GM18867 (cell line): ENCODE data around the gene VCL.
"Not testable (repeated sequence)": the region's sequence is repeated elsewhere in the genome, so short reads cannot be mapped to it uniquely, and the experiment has no call there.

Experiments used
- ATAC-seq: cut with Tn5 transposase; IDR thresholded peaks from one replicate; pipeline ENCODE4 v1.9.1; 2021; ENCODE audit warnings: mild to moderate bottlenecking, moderate library complexity; ENCODE audit not compliant: unreplicated experiment

VCL gene

GRCh38 chr10:74035303-74035702, 37.4 kb downstream of the VCL start:
- ATAC-seq = no peak

GRCh38 chr10:74036474-74036873, 38.6 kb downstream of the VCL start:
- no peak for ATAC-seq

GRCh38 chr10:74039561-74040145, 41.7 kb downstream of the VCL start:
- ATAC-seq = no peak

GRCh38 chr10:74040200-74041126, 42.5 kb downstream of the VCL start:
- ATAC-seq = no peak

- ATAC-seq = no peak
Measured at GRCh38 chr10:74044419-74044818, 46.5 kb downstream of the VCL start.

GRCh38 chr10:74047304-74047703, 49.4 kb downstream of the VCL start:
- ATAC-seq = no peak

DNA sequence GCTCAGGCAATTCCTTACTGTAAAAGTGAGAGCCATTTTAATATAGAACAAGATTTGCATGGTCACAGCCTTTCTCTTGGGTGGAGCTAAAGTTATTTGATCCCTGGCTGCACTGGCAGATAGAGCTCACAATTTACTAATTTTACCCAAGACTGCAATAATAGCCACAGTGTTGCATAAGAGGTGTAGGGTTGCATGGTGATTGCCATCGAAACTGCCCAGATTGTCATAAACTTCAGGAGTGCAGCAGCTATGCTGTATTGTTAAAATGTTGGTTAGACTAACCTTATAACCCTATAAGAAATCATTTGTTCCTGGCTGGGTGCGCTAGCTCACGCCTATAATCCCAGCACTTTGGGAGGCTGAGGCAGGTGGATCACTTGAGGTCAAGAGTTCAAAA, 50.0 kb downstream of the VCL start:
- ATAC-seq = no peak

GRCh38 chr10:74048433-74048832, 50.5 kb downstream of the VCL start:
- ATAC-seq = no peak

DNA sequence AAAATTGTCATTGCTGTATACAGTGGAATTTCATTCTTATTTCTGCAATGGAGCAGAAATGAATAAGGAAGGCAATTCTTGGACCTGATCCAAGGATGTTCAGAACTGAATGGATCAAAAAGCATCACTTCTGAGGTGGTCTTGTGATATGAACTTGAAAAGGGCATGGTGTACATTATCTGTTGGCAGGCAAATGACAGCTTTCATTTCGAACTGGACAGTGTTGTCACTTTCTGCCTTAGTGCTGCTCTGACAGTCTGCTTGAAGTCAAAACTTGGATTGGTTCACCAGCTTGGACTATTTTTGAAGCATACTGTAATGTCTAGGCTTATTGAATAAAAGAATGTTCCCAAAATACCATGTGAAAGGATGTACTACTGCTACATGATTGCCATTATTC, 52.0 kb downstream of the VCL start:
- ATAC-seq = no peak

- no peak for ATAC-seq
Measured at GRCh38 chr10:74050653-74051052, 52.7 kb downstream of the VCL start.

- no peak for ATAC-seq
Measured at GRCh38 chr10:74051736-74052342, 53.9 kb downstream of the VCL start.

GRCh38 chr10:74052994-74053393, 55.1 kb downstream of the VCL start:
- ATAC-seq = no peak

DNA sequence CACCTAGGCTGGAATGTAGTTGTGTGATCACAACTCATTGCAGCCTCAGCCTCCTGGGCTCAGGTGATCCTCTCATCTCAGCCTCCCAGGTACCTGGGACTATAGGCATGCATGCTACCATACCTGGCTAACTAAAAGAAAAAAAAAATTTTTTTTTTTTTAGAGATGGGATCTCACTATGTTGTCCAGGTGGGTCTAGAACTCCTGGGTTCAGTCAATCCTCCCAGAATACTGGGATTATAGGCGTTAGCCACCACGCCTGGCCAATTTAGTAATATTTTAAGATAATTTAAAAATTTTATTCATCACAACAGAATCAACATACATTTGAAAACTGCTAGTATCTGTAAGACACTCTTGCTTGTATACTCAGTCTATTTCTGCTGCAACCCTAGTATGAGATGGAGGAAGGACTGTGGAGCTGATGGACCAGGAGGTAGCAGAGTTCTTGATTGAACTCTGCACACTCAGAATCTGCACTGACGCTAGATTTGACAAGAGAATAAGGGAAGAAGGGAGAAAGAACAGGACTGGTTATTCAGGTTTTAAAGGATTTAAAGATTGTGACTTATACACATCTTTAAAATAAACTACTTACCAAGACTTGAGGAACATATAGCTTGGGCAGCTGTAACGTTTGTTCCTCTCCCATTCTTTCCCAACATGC, 57.6 kb downstream of the VCL start:
- ATAC-seq = no peak

DNA sequence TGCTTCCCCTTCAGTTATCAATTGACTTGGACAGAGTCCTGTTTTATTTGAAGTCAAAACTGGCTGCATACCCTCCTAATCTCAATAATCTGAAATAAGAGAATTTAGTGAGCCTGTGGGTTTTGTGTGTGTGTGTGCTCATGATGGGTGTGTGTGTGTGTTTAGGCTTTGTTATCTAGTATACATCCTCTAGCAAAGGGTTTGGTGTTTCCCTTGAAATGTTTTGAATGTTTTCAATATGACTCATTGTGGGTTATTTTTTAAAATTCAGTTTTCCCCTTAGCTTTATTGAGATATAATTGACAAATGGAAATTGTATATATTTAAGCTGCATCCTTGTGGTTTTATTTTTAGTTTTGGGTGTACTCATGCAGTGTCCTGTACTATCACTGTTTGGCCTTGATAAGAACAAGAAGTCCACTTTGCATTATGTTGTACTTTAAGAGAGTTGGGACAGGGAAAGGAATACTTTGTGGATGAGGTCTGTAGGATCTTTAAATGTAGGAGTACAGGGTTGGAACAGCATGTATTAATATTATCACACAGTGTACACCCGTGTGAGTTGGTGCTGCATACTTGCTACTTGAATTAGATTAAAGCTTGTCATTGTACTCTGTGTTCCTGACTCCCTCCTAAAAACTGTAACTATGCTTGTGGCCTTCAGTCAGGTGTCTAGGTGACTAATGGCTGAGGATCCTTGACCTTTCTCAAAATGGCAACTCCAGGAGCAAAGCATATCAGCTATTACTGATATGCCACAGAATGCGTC, 58.3 kb downstream of the VCL start:
- ATAC-seq = no peak

DNA sequence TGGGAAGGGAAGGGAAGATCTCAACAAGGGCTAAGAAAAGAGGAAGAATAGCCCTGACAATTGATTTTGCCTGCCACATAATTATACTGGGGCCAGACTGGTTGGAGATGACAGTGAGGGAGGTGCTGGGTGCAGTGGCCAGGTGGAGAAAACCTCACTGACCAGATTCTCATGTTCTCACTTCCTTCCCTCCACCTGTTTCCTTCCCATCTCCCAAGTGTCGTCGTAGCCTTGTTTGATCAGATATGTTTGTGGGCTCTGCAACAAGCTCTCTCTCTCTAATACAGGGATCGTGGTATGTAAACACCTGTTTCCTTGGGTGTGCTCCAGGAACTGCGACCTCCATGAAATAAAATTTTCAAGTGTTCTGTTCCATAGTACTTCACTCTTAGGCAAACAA, 60.2 kb downstream of the VCL start:
- no peak for ATAC-seq

DNA sequence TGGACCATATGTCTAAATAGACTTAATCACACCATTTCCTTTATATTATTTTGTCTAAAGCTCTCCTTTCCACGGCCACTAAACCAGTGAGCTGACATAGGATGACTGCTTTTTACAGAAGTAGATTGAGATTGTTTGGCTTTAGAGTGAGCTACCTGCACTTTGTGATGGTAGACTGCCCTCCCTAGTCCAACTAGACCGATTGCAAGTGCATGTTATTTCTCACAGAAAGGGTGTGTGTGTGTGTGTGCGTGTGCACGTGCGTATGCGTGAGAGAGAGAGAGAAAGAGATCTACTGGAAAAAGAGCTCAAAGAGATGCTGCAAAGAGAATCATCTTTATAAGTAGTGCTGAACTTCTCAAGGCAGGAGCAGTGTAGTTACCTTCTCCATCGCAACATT, 60.7 kb downstream of the VCL start:
- ATAC-seq = no peak

- ATAC-seq = no peak
Measured at GRCh38 chr10:74061104-74061503, 63.2 kb downstream of the VCL start.

DNA sequence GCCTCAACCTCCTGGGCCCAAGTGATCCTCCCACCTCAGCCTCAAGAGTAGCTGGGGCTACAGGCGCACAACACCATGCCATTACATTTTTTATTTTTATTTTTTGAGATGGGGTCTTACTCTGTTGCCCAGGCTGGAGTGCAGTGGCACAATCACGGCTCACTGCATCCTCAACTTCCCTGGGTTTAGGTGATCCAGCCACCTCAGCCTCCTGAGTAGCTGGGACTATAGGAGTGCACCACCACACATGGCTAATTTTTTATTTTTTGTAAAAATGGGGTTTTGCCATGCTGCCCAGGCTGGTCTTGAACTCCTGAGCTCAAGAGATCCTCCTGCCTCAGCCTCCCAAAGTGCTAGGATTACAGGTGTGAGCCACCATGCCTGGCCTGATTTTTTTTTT, 64.1 kb downstream of the VCL start:
- ATAC-seq = not testable (repeated sequence)

GRCh38 chr10:74063256-74063655, 65.3 kb downstream of the VCL start:
- no peak for ATAC-seq
